GM12874 (cell line): Measurements from ENCODE around the gene COL17A1.

Source experiments
- TF ChIP-seq, protein P1 (sequence below): IDR thresholded peaks from 2 replicates; pipeline ENCODE4 v1.5.1; 2011; ENCODE audit warnings: low read depth, mild to moderate bottlenecking, control low read depth, low read length, moderate library complexity; ENCODE audit not compliant: insufficient read depth

The COL17A1 gene

DNA sequence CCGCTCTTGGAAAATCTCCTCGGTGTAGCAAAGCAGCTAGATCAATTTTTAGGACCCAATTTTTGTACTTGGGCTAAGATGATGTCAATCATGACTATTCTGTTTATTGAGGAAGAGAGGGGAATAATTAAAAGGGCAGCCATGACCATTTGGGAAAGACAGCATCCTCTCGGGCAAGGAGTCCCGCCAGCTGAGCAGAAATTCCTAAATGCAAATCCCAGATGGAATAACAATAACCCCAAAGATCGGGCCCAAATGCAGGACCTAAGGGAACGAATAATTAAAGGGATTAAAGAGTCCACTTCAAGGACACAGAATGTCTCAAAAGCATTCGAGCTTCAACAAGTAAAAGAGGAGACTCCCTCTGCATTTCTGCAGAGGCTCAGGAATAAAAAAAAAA, 18.7 kb downstream of the COL17A1 start:
- TF ChIP-seq, protein P1, sequence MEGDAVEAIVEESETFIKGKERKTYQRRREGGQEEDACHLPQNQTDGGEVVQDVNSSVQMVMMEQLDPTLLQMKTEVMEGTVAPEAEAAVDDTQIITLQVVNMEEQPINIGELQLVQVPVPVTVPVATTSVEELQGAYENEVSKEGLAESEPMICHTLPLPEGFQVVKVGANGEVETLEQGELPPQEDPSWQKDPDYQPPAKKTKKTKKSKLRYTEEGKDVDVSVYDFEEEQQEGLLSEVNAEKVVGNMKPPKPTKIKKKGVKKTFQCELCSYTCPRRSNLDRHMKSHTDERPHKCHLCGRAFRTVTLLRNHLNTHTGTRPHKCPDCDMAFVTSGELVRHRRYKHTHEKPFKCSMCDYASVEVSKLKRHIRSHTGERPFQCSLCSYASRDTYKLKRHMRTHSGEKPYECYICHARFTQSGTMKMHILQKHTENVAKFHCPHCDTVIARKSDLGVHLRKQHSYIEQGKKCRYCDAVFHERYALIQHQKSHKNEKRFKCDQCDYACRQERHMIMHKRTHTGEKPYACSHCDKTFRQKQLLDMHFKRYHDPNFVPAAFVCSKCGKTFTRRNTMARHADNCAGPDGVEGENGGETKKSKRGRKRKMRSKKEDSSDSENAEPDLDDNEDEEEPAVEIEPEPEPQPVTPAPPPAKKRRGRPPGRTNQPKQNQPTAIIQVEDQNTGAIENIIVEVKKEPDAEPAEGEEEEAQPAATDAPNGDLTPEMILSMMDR = no peak

DNA sequence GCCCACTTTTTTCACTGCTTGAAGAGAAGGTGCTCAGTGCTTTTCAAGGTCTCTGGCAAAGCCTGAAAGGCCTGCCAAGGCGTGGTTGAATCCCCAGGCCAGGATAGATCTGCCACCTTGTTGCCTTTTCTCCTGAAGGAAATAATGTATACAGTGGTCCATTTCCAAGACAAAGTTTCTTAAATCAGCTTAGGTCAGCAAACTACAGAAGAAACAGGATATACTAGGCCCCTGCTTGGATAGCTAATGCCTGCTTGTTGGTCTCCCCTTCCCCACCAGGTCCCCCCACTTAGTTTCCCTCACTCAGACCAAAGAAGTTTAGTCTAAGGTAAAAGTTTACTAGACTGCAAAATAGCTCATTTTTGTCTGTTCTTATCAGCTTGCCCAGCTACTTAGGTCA, 19.9 kb downstream of the COL17A1 start:
- TF ChIP-seq, protein P1 = no peak

DNA sequence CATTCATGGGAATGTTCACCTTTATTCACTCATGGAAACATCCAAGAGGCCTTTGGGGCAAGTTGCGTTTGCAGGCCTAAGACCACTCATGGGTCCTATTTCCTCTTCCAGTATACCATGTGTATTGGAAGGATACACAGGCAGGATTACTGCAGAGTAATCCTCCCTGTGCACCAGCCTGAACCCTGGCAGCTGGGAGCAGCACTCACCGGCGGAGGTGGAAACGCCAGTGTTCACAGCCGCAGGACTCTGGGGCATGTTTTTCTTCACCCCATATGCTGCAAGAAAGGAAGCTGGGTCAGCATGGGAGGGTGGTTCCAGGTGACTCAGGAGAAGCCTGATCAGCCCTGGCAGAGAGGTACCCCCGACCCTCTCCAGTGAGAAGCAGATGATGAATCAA, 24.5 kb downstream of the COL17A1 start:
- TF ChIP-seq, protein P1 = no peak

DNA sequence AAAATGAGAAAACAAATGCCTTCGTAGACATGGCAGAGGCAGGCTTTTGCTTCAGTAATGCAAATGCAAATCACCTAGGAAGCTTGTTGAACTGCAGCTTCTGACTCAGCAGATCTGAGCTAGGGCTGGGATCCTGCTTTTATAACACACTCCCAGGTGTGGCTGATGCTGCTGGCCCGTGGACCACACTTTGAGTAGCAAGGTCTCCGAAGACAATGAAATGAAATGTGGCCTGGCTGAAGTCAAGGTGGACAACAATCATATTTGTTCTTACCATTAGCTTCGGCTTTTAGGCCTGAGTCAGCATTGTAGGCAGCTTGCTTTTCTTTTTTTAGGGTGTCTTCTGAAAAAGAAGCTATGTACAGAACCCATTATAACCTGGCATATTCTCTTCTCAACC, 26.3 kb downstream of the COL17A1 start:
- TF ChIP-seq, protein P1 = no peak

DNA sequence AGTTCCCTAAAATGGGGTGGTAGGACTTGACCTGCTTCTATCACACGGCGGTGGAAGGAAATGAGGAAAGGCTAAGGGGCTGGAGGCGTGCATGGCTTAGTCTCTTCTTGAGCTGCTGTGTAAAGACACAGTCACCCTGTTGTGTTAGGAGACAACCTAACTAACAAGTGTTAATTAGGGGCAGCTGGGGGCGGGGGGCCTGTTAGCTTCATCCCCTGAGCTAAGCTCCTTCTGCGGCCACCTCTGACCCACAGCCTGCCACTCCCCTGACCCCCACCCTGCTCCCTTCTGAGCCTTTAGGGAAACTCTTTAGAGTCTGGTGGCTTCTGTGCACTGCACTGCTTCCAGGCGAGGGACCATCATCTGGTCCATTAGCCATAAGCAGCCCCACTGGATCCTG, 28.0 kb downstream of the COL17A1 start:
- TF ChIP-seq, protein P1 = no peak

DNA sequence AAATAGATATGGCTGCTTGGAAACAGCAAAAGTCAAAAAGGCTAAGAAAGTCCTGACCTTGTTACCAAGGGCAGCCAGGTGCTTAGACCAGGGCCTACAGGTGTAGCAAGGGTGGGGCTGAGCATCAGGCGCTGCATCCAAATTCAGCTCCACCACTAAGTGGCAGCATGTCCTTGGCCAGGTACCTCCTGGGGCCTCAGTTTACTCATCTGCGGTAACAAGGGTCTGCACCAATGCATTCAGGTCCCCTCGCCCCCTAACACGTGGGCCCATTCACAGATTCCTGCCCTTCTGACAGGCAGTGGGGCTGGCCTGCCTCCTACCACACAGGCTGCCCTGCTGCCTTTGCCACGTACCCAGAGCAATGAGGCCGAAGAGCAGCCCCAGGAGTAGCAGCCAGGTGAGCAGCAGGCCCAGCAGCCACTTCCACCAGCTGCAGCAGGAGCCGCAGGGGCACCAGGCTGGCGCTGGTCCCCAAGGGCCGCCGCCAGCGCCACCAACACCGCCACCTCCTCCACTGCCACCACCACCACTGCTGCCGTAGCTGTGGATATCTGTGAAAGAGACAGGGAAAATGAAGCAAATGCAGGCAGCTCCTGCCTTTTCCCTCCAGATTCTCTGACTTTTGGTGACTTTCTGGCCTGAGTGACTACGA, 28.9 kb downstream of the COL17A1 start:
- TF ChIP-seq, protein P1 = no peak

DNA sequence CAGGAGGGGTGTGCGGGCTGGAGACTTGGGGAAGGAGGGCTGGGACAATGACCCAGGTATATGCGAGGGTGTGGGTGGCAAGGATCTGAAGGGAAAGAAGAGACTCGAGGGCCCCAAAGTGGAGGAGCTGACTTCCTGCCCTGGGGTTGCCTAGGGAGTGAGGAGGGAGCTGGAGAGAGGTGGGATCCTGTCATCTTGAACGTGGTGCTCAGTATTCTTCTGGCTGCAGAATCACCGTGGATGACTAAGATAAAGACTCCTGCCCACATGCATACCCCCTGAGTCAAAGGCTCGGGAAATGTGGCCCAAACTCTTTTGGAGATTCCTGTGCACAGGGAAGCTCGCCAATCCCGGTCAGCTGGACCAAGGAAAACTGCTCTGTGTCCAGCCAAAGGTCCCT, 31.2 kb downstream of the COL17A1 start:
- TF ChIP-seq, protein P1 = no peak

DNA sequence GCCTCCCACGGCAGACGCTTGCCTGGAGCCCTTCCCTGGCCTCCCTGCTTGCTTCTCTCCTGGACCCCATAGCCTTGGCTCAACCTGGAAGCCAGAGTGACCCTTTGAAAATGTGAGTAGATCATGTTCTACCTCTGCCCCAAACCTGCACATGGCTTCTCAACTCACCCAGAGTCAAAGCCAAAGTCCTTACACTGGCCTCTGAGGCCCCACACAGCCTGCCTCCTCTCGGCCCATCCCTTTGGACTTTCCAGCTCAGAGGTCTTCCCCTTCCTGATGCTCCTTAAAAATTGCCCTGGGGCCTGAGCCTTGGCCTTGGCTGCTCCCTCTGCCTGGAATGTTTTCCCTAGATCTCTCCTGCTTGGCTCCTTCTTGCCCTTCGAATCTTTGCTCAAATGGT, 32.5 kb downstream of the COL17A1 start:
- TF ChIP-seq, protein P1 = no peak
